Suprapubic skin (tissue), 4 donors: Measurements from ENCODE around the gene YWHAE. TPM values are rescaled to one million over a fixed set of nuclear protein-coding genes. Genes with fewer than 3 reads are reported as not detected.
A peak's percentile ranks its signal among the peaks of the same experiment; 100 is the strongest.
"Not testable (repeated sequence)": the region's sequence is repeated elsewhere in the genome, so short reads cannot be mapped to it uniquely, and the experiment has no call there.

Experiments used
- DNase-seq, 2 donors: peaks; one replicate each; pipeline ENCODE4 v3.0.0-alpha.2; 2019; ENCODE audit warnings: low spot score in 2 of 2
- H3K27ac ChIP-seq: fragments of 200-600 bp; sonication (generic); one replicate; pipeline ENCODE4 v1.5.1; 2019
- H3K27me3 ChIP-seq: fragments of 200-600 bp; sonication (generic); one replicate; pipeline ENCODE4 v1.5.1; 2019
- H3K36me3 ChIP-seq: fragments of 200-600 bp; sonication (generic); one replicate; pipeline ENCODE4 v1.5.1; 2019
- H3K4me1 ChIP-seq: fragments of 200-600 bp; sonication (generic); one replicate; pipeline ENCODE4 v1.5.1; 2019
- H3K4me3 ChIP-seq: fragments of 200-600 bp; sonication (generic); one replicate; pipeline ENCODE4 v1.5.1; 2019; ENCODE audit warnings: mild to moderate bottlenecking
- H3K9me3 ChIP-seq: fragments of 200-600 bp; sonication (generic); one replicate; pipeline ENCODE4 v1.5.1; 2019
- CTCF ChIP-seq, 2 donors: fragments of 200-600 bp in 1 of 2; fragments of 450-650 bp in 1 of 2; sonication (generic) in 1 of 2; IDR thresholded peaks; one replicate each; pipeline ENCODE4 v1.5.1; 2016 to 2019; ENCODE audit warnings: antibody characterized with exemption in 2 of 2, mild to moderate bottlenecking in 1 of 2, moderate library complexity in 1 of 2
- EP300 ChIP-seq: sonication (generic); formaldehyde crosslinking; IDR thresholded peaks from one replicate; pipeline ENCODE4 v1.6.1; 2017; ENCODE audit warnings: antibody characterized with exemption
- POLR2A ChIP-seq, 2 donors: fragments of 450-650 bp; IDR thresholded peaks; one replicate each; pipeline ENCODE4 v1.6.1; 2017; ENCODE audit warnings: antibody characterized with exemption in 2 of 2, mild to moderate bottlenecking in 2 of 2, moderate library complexity in 2 of 2
- POLR2AphosphoS5 ChIP-seq, 3 donors: sonication (generic); formaldehyde crosslinking; IDR thresholded peaks; one replicate each; pipeline ENCODE4 v1.6.1; 2017; ENCODE audit warnings: antibody characterized with exemption in 3 of 3
- WGBS: methylation state at CpG from one replicate; pipeline ENCODE4 v1.1.5; 2018; 5-methylcytosine and 5-hydroxymethylcytosine counted together
- total RNA-seq, 4 donors: library from RNA; depleted of rRNA; stranded (reverse); fragments of >200 nt; gene quantifications; one replicate each; pipeline ENCODE4 v1.1.0, GENCODE V29; 2016

Gene YWHAE
- total RNA-seq, 4 donors from 2014 or later: 467 to 572 (median 520) TPM

- Histone ChIP-seq H3K9me3 (no peaks in the 10 kb centered on the region), H3K27ac (peak overlapping the region; percentile 0), H3K4me1 (peaks cover 10% of the 10 kb centered on the region), H3K27me3 (no peaks in the 10 kb centered on the region), H3K36me3 (peaks cover 54% of the 10 kb centered on the region), H3K4me3 (no peak overlapping the region)
- 77% methylated on average over 10 of the region's 10 CpGs for WGBS
- TF ChIP-seq POLR2A (IDR thresholded peaks at IDR 0.05) (no peak), CTCF (IDR thresholded peaks at IDR 0.05) (no peak), EP300 (no peak), POLR2AphosphoS5 (IDR thresholded peaks at IDR 0.05) (no peak)
- no peak for DNase-seq
These were observed 23.6 kb upstream of the YWHAE start for GRCh38 chr17:1423456-1424135.

GRCh38 chr17:1422885-1423284 lies 22.9 kb upstream of the YWHAE start:
- Histone ChIP-seq H3K4me1 (peaks cover 10% of the 10 kb centered on the region), H3K27ac (peak overlapping the region; percentile 0), H3K9me3 (no peaks in the 10 kb centered on the region), H3K27me3 (no peaks in the 10 kb centered on the region), H3K36me3 (peaks cover 53% of the 10 kb centered on the region), H3K4me3 (no peak overlapping the region)
- no peak for DNase-seq
- WGBS: 86% methylated on average over 7 of the region's 7 CpGs
- TF ChIP-seq POLR2A (IDR thresholded peaks at IDR 0.05) (no peak), CTCF (IDR thresholded peaks at IDR 0.05) (no peak), POLR2AphosphoS5 (IDR thresholded peaks at IDR 0.05) (no peak), EP300 (no peak)

- WGBS: 96% methylated on average over 11 of the region's 11 CpGs
- no peaks in the 10 kb centered on the region for H3K9me3 ChIP-seq
These were observed 21.4 kb upstream of the YWHAE start for GRCh38 chr17:1421470-1421869.

GRCh38 chr17:1420981-1421380 lies 21.0 kb upstream of the YWHAE start:
- no peak overlapping the region for H3K27ac ChIP-seq
- no peak overlapping the region for H3K4me3 ChIP-seq
- 79% methylated on average over 2 of the region's 2 CpGs for WGBS
- DNase-seq: no peak
- H3K4me1 ChIP-seq: peaks cover 10% of the 10 kb centered on the region
- H3K36me3 ChIP-seq: peaks cover 59% of the 10 kb centered on the region
- TF ChIP-seq CTCF (IDR thresholded peaks at IDR 0.05) (no peak), POLR2AphosphoS5 (IDR thresholded peaks at IDR 0.05) (no peak), POLR2A (IDR thresholded peaks at IDR 0.05) (no peak), EP300 (no peak)
- no peaks in the 10 kb centered on the region for H3K9me3 ChIP-seq
- no peaks in the 10 kb centered on the region for H3K27me3 ChIP-seq

More at GRCh38 chr17:1421470-1421869, 21.4 kb upstream of the YWHAE start:
- Histone ChIP-seq H3K27ac (no peak overlapping the region), H3K27me3 (no peaks in the 10 kb centered on the region), H3K4me3 (no peak overlapping the region), H3K36me3 (peaks cover 62% of the 10 kb centered on the region), H3K4me1 (peaks cover 10% of the 10 kb centered on the region)
- no peak for TF ChIP-seq EP300
- no peak for TF ChIP-seq POLR2AphosphoS5 (IDR thresholded peaks at IDR 0.05)
- TF ChIP-seq POLR2A (IDR thresholded peaks at IDR 0.05): no peak
- TF ChIP-seq CTCF (IDR thresholded peaks at IDR 0.05): no peak
- no peak for DNase-seq

GRCh38 chr17:1420163-1420562 lies 20.1 kb upstream of the YWHAE start:
- no peak overlapping the region for H3K27ac ChIP-seq
- H3K36me3 ChIP-seq: peaks cover 53% of the 10 kb centered on the region

GRCh38 chr17:1418476-1418875 lies 18.5 kb upstream of the YWHAE start:
- not testable (repeated sequence) for H3K4me1 ChIP-seq, H3K27ac ChIP-seq, H3K4me3 ChIP-seq, H3K27me3 ChIP-seq, H3K9me3 ChIP-seq, DNase-seq
- 92% methylated on average over 10 of the region's 10 CpGs for WGBS
- H3K36me3 ChIP-seq: peaks cover 44% of the 10 kb centered on the region

More at GRCh38 chr17:1420163-1420562, 20.1 kb upstream of the YWHAE start:
- H3K9me3 ChIP-seq: no peaks in the 10 kb centered on the region
- H3K4me3 ChIP-seq: no peak overlapping the region
- H3K27me3 ChIP-seq: no peaks in the 10 kb centered on the region
- no peak for DNase-seq
- WGBS: 96% methylated on average over 11 of the region's 11 CpGs
- peaks cover 10% of the 10 kb centered on the region for H3K4me1 ChIP-seq
- TF ChIP-seq EP300: no peak
- no peak for TF ChIP-seq POLR2AphosphoS5 (IDR thresholded peaks at IDR 0.05)
- no peak for TF ChIP-seq CTCF (IDR thresholded peaks at IDR 0.05)
- TF ChIP-seq POLR2A (IDR thresholded peaks at IDR 0.05): no peak
